GM18868 (cell line): ENCODE data around the gene IGHMBP2.

ENCODE experiments used
- ATAC-seq: cut with Tn5 transposase; IDR thresholded peaks from one replicate; pipeline ENCODE4 v1.9.1; 2021; ENCODE audit warnings: mild to moderate bottlenecking, moderate library complexity; ENCODE audit not compliant: unreplicated experiment

The IGHMBP2 gene

GRCh38 chr11:68978626-68978930 lies 74.9 kb downstream of the IGHMBP2 start:
- ATAC-seq: no peak

- no peak for ATAC-seq
Observed at GRCh38 chr11:68978931-68979594, 75.4 kb downstream of the IGHMBP2 start.

- ATAC-seq: no peak
Observed at GRCh38 chr11:68979931-68980775, 76.5 kb downstream of the IGHMBP2 start.

GRCh38 chr11:68980776-68981065 lies 77.0 kb downstream of the IGHMBP2 start, which contains the start of gene MRGPRD:
Gene MRGPRD, minus strand, starts transcription at chr11:68980986. Its CDS starts 0 bp downstream, at chr11:68980986.
- ATAC-seq: no peak

- no peak for ATAC-seq
Observed at GRCh38 chr11:68982134-68982533, 78.4 kb downstream of the IGHMBP2 start.

GRCh38 chr11:68983801-68984200 lies 80.1 kb downstream of the IGHMBP2 start:
- ATAC-seq: no peak

GRCh38 chr11:68987211-68987610 lies 83.5 kb downstream of the IGHMBP2 start:
- ATAC-seq: no peak

- no peak for ATAC-seq
Observed at GRCh38 chr11:68988491-68988890, 84.8 kb downstream of the IGHMBP2 start.
